HG03457 (cell line): ENCODE data around the gene NOL4L.

Experiments
- ATAC-seq: cut with Tn5 transposase; IDR thresholded peaks from one replicate; pipeline ENCODE4 v1.9.1; 2021; ENCODE audit warnings: moderate number of reproducible peaks; ENCODE audit not compliant: unreplicated experiment

The NOL4L gene

DNA sequence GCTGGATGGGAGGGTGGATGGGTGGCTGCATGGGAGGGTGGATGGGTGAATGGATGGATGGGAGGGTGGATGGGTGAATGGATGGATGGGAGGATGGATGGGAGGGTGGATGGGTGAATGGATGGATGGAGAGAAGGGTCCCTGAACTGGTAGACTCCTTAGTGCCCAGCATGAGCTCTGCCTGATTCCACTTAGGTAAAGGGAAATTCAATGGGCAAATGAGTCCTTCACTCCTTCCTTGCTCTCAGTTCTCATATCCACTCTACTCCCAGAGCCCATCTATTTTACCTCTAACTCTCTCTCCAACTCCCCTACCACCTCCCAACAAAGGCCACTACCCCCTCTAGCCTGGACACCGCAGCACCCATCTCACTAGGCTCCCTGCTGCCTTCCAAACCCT is 29.2 kb upstream of the NOL4L start:
- ATAC-seq = no peak

DNA sequence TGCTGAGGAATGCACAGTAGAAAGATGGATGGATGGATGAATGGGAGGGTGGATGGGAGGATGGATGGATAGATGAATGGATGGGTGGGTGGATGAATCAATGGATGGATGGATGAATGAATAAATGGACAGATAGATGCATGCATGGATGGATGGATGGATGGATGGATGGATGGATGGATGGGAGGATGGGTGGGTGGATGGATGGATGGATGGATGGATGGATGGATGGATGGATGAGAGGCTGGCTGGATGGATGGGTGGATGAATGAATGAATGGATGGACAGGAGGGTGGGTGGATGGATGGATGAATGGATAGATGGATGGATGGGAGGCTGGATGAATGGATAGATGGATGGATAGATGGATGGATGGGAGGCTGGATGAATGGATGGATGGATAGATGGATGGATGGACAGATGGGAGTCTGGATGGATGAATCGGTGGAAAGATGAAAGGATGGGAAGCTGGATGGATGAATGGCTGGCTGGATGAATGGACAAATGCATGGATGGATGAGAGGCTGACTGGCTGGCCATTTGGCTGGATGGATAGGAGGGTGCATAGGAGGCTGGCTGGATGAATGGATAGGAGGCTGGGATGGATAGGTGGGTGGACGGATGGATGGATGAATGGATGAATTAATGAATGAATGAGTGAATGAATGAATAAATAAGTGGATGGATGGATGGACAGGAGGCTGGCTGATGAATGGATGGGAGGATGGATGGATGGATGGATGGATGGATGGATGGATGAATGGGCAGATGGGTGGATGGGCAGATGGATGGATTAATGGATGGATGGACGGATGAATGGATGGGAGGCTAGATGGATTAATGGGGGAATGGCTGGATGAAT is 28.3 kb upstream of the NOL4L start:
- ATAC-seq = no peak

DNA sequence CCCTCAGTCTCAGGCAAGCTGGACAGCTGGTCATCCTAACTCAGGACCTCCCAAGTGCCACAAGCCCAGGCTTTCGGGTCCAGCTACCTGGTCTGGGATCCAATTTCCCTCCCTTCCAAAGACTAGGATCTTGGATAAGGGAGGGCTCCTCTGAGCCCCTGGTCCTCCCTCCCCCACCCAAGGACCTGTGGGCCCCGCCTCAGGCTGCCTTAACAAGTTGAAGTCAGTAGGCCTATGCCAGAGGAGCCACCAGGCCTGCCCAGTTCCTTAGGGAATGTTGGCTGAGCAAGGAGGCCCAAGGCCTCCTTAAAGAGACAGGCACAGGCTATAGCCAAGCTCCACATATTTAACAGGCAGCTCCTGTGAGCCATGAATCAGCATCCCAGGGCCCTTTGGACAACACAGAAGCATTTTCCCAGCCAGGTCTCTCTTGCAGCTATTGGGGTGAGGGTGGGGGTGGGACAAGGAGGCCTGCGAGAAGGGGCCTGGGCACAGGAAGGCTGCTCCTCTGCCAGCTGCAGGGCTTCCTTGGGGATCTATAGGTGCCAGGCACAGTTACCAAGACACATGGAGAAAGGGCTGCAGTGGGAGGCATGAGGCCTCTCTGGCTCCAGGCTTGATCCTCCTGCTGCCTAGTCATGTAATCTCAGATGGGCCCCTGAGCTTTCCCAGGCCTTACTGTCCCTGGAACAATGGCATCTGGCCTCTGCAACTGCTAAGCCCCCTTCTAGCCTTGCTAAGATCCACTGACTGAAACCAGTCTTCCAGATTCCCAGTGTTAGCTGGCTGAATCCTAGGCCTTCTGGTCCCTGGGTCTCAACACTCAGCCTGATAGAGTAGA is 27.4 kb upstream of the NOL4L start:
- no peak for ATAC-seq

DNA sequence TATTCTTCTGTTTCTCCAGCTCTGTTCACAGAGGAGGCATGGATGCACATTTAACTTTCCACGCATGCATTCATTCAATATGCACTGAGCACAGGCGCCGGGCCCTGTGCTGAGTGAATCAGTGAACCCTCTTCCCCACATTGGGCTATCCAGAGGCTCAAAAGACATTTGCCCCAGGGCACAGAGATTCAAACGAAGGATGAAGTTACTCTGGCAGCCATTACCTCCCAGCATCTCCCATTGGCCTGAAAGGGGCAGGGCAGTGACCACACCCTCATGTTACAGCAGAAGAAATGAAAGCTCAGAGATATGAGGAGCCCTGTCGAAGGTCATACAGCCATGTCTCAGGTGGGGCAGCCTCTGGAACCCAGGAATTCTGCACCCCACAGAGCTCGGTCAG is 26.7 kb upstream of the NOL4L start:
- no peak for ATAC-seq

DNA sequence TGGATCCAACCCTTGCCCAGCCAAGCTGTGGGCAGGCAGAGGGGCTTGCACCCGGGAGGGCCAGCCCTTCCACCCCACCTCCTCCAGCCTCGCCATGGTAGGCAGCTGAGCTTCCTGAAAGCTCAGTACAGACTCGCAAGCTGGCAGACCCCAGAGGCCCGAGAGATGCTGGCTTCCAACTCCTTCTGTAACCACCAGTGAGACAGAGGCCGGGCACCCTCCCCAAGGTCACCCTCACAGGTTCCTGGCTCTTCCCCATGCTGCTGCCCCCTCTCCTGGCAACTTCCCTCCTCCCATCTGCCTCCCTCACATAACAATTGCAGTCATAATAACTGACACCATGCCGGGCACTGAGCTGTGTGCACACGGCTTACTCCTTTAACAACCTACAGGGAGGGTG is 26.2 kb upstream of the NOL4L start:
- ATAC-seq = no peak

DNA sequence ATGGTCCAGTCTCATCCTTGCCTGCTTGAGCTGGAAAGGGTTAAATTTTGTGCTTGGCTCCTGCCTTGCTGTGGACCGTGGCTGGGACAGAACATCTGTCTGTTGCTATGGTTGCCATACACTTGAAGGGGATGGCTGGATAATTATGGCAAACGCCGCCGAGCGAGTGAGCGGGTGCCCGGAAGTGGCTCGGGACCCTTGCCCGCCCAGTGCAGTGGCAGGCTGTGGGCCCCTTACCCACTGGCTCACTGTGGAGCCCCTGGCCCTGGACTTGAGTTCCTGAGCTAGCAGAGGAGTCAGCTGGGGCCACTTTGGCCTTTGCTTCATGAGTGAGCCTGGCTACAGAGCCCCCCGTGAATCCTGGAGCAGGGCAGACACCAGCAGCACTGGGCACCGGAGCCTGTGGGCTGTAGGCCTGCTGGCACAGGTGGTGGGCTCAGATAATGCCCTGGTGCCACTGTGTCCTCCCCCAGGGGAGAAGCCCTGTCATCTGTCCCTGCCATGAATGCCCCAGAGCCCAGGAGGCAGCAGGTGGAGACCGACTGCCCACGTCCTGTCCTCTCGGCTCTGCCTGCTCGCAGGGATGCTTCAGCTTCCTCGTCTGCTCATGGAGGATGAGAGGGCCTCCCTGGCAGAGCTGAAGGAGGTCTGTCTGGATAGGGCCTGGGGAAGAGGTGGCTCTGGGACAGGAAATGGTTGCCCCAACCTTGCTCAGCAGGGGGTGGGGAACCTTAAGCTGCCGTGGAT is 25.5 kb upstream of the NOL4L start:
- no peak for ATAC-seq

DNA sequence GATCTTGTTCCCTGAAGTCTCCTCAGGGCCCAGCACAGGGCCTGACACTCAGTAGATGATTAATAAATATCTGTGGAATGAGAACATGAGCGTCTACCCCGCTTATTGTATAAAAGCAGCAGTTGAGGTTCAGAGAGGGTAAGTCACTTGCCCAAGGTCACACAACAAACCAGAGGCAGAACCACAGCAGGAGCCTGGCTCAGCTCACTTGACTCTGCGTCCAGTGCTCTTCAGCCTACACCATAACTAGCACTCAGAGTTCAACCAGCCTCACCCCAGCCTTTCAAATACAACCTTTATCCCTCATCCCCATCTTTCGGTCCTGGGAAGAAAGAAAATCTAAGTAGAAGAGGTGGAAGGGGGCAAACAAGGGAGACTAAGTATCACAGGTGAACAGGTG is 24.9 kb upstream of the NOL4L start:
- no peak for ATAC-seq

DNA sequence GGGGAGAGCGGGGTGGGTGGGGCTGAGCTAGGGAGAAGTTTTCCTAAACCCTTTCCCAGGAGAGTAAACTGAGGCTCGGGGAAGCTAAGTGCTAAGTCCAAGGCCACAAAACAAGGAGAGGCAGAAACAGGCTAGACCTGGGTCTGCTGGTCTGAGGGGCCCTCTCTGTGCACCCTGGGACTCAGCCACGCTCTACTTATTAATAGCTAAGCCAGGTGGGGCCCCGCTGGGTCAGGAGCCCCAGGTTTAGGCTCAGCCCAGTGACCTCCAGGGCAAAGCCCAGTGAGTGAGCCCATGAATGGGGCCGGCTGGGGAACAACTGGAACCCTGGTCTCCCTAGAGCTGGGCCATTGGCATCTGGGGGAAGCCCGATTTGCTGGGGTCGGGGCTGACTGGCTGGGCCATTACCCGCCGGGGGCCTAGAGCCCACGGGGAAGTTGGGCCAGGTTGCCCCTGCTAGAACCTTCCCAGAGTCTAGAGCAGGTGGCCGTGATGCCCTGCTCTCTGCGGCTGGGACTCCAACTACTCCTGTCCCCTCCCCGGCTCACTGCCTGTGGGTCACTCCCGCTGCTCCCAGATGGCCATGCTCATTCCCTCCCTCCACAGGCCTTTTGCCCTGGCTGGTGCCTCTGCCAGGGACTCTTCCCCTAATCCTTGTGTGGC is 24.1 kb upstream of the NOL4L start:
- no peak for ATAC-seq

DNA sequence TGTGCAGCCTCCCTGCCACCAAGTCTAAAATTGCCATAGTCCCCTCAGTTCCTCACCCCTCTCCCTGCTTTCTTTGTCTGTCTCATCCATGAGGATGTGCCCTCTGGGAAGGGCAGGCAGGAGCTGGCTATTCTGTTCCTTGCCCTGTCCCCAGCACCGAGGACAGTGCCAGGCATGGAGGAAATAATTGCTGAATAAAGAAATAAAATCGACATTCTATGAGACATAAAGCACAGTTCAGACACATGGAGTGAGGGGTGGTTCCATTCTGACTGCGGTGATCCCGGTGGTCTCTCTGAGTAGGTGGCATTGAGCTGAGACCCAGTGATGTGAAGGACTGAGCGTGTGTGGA is 23.5 kb upstream of the NOL4L start:
- ATAC-seq = no peak

DNA sequence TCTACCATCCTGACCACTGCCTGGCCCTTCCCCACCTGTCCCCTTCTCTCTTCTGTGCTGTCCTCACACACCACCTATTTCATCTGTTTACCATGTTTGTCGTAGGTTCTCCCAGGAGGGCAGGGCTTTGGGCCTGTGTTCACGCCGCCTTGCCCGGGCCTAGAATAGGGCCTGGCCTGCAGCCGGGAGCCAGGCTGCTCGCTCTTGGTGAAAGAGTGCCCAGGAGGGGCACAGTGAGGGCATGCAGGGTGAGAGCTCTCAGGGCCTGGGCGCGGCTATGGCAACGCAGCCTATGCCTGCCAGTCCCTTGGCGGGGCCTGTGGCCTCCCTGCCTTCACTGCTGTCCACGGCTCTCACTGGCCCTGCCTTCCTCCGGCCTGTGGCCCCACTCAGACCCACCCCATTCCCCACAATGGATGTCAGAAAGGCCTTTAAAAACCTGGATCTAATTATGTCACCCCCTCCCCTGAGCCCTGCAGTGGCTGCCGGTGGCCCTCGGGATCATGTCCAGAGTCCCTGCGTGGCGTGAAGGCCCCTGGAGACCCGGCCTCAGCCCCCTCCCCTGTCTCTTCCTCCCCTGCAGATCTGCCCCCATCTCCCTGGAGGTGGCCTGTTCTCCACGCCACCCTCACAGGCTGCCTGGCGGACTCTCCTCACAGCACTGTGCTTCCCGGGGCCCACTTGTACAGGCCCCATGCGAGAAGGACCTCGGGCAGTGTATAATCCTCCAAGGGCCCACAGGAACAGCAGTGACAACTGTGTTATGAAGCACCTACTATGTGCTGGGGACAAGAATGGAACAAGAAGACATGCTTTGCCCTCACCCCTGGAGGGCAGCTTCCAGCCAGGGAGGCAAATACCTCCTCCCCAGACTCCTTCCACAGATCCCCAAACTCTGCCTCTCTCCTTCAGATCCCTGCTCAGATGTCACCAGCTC is 22.9 kb upstream of the NOL4L start:
- no peak for ATAC-seq

DNA sequence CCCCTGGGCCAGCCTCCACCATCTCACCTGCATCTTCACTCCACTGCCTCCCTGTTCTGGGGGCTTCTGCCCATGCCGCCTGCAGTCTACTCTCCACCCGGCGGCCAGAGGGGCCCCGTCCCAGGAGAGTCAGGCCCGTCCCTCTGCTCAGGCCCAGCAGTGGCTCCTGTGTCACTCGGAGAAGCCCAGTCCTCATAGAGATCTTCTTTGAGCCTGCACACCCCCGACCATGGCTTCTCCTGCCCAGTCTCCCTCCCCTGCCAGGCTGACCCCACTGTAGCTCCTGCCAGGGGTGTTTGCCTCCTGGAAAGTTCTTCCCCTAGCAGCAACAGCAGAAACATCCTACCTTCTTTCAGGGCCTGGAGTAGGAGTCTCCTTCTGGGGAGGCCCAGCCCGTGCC is 22.2 kb upstream of the NOL4L start:
- no peak for ATAC-seq

DNA sequence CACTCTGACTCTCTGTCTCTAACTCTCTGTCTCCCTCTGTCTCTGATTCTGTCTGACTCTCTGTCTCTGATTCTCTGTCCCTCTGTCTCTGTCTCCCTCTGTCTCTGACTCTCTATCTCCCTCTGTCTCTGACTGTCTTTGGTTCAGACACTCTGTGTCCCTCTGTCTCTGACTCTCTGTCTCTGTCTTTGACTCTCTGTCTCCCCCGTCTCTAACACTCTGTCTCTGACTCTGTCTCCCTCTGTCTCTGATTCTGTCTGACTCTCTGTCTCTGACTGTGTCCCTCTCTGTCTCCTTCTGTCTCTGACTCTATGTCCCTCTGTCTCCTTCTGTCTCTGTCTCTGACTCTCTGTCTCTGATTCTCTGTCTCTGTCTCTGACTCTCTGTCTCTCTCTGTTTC is 21.7 kb upstream of the NOL4L start:
- ATAC-seq = no peak

DNA sequence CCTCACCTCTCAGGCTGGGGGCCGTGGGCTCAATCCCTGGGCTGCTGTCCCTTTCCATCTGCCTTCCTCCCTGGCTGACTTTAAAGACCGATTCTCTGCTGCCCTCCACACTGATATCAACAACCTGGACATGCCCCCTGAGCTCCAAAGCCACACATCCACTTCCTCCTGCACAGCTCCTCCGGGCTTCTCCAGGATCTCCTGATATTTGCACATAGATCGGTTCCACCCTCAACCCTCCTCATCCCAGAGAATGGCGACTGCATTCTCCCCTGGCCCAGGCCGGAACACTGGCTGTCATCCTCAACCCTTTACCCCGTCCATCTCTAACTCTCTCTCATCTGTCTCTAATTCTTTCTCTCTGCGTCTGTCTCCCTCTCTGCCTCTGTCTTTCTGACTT is 21.0 kb upstream of the NOL4L start:
- ATAC-seq = no peak

DNA sequence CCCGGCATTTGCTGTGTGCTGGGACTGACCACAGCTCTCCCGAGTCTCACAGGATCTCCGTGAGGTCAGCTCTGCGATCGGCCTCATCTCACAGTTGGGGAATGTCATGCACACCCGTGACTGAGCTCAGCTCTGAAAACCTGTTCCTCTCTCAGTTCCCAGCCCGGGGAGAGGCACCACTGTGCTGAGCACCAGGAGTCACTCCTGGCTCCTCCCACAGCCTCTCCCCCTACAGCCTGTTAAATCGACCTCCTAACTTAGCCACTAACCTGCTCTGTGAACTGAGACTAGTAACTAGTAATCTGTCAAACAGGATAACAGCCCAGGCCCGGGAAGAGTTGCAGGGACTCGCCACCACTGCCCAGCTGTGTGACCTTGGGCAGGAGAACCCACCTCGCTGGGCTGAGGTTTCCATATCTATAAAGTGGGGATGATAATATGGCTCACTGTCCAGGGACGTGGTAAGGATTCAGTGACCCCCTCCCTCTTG is 20.1 kb upstream of the NOL4L start:
- ATAC-seq = no peak

DNA sequence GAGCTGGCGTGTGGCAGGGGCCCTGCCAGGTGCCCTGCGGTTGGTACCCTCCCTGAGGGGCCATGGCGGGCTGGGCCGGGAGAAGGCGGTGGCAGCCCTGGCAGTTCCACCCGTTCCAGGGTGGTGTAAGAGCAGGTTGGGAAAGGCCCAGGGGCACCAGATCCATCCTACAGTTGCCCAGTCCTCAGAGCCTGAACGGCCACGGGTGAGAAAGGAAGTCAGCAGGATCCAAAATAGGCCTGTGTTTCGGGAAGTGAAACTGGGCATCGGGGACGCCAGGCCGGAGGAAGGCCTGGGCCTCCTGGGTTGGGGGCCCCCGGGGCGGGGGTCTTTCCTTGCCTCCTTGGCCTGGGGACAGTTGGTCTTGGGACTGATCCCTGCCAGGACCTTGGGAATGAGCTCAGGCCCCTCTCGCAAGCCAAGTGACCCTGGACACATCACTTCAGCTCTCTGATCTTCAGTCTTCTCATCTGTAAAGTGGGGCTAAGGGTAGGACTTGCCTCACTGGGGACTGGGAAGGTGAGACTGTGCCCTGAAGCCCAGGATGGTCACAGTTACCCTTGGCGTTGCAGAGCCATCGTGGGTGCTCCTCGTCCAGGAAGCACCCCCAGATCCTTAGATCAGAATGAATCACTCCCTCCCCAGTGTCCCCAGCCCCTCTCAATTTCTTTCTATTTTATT is 18.1 kb upstream of the NOL4L start:
- ATAC-seq = no peak

DNA sequence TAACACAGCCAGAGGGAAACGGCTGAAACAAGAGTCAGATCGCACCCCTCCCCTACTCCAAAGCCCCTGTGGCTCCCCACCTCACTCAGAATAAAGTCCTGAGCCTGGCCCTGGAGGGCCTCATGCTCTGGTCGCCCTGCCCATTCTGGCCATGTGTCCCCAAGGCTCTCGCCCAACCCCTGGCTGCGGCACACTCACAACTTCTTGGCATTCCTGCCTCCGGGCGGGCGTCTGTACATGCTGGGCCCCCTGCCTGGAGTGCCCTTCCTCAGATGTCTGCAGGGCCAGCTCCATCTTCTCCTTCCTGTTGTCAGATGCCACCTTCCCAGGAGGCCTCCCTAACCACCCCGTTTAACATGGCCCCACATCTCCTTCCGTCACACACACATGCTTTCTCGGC is 17.1 kb upstream of the NOL4L start:
- ATAC-seq = no peak

DNA sequence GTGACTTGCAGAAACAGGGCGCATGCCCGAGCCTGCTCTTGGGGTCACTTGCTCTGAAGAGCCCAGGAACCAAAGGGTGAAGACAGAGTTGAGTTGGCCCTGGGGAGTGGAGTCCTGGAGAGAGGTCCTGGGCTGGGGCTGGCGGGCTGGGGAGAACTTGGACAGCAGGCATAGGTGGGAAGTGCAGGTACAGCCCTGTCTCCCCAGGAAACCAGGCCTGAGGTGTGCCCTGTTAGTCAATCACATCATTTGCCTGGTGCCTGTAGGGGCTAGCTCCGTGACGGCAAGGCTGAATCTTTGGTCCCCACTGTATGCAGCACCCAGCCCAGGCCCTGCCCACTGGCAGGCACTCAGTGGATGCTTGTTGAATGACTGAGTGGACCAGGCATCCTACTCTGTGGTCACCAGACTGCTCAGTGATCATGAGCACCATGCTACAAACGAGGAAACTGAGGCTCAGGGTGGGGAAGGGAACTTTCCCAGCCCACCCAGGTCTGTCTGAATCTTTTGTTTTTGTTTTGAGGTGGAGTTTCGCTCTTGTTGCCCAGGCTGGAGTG is 15.6 kb upstream of the NOL4L start:
- ATAC-seq = no peak

DNA sequence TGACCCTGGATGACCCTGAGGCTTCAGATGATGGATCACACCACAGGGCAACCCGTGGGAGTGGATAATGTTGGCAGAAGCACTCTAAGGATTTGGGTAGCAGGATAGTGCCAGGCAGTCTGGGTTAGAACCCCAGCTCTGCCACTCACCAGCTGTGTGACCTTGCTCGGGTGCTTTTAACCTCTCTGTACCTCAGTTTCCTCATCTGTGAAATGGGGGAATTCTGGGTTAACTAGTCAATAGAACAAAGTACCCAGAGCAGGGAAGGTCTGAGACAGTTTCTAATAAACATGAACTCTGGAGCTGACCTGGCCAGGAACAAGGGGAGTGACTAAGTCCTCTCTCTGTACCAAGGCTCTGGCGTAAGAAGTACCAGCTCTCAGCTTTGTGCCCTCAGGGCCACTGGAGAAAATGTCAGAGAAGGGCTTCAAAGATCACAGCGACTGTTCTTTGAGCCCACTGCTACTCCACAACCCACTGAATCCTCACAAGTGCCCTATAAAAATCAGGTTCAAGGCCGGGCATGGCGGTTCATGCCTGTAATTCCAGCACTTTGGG is 14.7 kb upstream of the NOL4L start:
- ATAC-seq = no peak

DNA sequence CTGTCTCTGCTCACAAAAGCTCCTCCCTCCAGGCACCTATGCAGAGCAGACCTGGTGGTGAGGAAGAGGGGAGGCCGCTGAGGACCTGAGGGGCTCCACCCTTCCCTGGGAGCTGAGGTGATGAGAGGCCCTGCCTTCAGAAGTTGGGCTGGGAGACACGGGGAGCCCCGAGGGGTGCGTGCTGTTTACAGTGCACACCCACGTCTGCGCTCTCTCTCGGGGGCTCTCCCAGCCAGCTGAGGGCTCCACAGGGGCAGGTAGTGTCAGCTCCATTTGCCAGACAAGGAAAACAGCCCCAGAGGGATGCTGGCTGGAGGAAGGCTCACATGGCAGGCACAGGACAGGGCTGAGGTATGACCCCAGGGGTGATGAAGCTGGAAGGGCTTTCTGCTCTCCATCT is 13.5 kb upstream of the NOL4L start:
- no peak for ATAC-seq
